Activated naive CD4-positive, alpha-beta T cell (primary cell): Measurements from ENCODE around the gene CCDC136.

Source experiments
- DNase-seq, 4 experiments: peaks; one replicate each; lab custom pipeline; 2025; lab: John Stamatoyannopoulos, UW

Gene CCDC136

DNA sequence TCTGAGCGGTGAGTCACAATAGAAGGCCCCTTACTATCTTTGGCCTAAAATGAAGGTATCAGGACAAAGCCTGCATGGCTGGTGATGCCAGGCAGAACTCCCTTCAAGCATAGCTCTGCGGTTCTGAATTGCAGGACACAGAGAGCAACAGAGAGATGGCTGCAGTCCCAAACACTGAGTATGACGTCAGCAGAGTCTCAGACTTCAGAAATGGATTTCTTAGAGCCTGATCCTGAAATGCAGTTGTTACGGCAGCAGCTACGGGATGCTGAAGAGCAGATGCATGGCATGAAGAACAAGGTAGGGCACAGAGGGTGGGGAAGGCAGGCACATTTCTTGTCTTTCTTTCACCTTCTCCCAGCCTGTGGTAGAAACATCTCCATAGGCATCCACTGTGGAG, 13.5 kb downstream of the CCDC136 start:
- no peak for DNase-seq

DNA sequence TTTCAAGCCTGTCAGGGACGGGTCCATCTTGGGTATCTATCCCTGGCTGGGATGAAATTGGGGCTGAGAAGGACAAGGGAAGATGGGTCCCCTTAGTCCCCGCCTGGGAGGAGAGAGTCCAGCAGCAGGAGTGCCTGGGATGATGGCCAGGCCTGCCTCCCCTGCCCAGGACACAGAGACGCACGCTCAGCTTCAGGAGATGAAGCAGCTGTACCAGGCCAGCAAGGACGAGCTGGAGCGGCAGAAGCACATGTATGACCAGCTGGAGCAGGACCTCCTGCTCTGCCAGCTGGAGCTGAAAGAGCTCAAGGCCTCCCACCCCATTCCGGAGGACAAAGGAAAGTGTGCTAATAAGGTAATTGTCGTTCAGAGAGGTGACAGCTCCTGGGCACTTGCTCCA, 15.4 kb downstream of the CCDC136 start:
- DNase-seq, result no peak

DNA sequence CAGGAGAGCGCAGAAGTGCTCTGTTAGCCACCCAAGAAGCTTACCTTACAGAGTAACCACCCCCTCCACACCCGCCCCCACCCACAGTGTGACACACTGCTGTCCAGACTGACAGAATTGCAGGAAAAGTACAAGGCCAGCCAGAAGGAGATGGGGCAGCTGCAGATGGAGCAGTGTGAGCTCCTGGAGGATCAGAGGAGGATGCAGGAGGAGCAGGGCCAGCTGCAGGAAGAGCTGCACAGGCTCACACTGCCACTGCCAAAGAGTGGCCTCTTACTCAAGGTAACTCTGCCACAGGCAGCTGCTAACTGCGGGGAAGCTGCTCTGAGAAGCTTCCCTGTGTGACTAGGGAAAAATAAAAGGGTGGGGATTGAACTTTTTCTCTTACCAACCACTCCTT, 17.6 kb downstream of the CCDC136 start:
- no peak for DNase-seq

- DNase-seq, result no peak
These were observed 18.7 kb downstream of the CCDC136 start for GRCh38 chr7:128810473-128810872.

- DNase-seq, result no peak
These were observed 19.2 kb downstream of the CCDC136 start for GRCh38 chr7:128810997-128811396.

DNA sequence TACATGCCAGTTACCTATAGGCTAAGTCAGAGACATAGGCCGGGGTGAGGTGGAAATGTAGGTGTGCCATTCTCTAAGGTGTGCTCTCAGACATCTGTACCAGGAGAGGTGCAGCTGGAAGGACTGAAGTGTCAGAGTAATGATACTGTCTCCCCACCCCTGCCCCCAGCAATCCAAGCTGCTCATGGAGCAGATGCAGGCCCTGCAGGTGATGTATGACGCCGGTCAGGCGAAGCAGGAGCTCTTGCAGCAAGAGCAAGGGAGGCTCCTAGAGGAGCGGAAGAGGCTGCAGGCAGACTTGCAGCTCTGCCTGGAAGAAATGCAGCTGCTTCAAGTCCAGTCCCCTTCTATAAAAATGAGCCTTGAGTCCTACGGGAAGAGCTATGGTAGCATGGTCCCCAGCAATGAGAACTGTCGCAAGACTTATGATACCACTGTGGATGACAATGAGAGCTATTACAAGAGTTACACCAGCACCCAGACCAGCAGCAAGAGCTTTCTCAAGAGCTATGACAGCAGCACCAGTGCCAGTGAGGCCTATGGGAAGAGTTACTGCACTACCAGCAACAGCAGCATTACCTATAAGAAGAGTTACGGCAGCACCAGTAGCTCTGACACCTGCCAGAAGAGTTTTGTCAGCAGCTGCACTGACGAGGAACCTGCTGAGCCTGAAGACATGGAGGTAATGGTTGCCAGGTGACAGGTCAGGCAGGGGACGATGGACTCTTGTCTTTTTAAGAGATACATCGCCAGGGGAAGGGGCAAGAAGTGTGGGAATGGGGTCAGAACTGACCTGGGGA, 20.1 kb downstream of the CCDC136 start:
- DNase-seq, result no peak

- no peak for DNase-seq
These were observed 20.9 kb downstream of the CCDC136 start for GRCh38 chr7:128812514-128813168.

GRCh38 chr7:128814499-128814898, 22.7 kb downstream of the CCDC136 start:
- DNase-seq, result no peak

DNA sequence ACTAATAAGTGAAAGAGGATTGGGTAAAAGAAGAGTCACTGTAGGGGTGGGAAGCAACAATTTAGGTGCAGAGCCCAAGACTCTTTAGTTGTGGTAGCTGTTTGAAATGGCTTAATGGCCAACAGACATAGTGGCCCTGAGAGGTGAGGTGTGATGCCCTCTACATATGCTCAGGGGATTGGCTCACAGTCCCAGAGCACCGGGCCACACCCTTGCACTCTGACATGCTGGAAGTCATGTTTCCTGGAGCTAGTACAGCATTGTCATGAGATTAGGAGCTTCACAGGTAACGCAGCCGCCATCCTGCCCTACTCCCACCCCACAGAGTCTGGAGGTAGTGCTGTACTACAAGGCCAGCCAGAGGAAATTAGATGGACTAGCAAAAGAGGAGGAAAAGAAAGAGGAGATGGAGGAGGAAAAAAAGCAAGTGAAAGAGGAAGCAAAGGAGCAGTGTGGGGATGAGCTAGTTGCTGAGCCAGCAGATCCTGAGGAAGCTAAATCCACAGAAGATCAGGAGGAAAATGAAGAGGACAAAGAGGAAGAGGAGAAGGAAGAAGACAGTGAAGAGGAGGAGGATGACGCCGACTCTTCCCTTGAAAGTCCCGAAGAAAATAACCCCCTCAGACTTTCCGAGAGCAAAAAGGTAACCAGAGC, 23.6 kb downstream of the CCDC136 start:
- no peak for DNase-seq

DNA sequence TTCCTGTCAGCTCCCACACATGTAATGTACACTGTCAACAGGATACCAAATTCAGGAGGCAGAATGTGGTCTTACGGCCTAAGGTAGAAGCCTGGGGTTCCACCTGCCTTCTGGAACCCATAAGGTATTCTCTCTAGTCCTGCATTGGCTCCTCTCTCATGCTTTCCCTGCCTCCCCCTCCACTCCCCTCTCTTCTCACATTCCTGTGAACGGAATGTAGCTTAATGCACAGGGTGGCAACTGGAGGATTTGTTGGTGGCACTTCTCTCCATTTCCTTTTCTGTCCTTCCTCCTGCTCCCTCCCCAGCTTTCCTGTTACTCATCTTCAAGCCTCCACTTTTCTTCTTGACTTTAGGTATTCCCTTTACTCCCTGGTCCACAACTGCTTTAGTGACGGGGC, 26.9 kb downstream of the CCDC136 start:
- no peak for DNase-seq

- no peak for DNase-seq
These were observed 30.0 kb downstream of the CCDC136 start for GRCh38 chr7:128821724-128822123.

GRCh38 chr7:128826512-128826911, 34.7 kb downstream of the CCDC136 start:
- DNase-seq, result no peak

GRCh38 chr7:128826916-128827247, 35.1 kb downstream of the CCDC136 start:
- DNase-seq, result no peak

- DNase-seq, result no peak
These were observed 35.6 kb downstream of the CCDC136 start for GRCh38 chr7:128827248-128827958.

GRCh38 chr7:128827971-128828711, 36.4 kb downstream of the CCDC136 start:
- no peak for DNase-seq

- no peak for DNase-seq
These were observed 37.8 kb downstream of the CCDC136 start for GRCh38 chr7:128829391-128830166.

GRCh38 chr7:128830231-128831177, 38.7 kb downstream of the CCDC136 start, which contains the start of gene FLNC:
Gene FLNC (plus strand): TSS chr7:128830406. CDS start chr7:128830638, 232 bp downstream.
- DNase-seq, result peak in 1 of 4 experiments; percentile 10

GRCh38 chr7:128831178-128831993, 39.6 kb downstream of the CCDC136 start:
- no peak for DNase-seq
